HCT116 (cell line): Measurements from ENCODE around the gene UBXN11. TPM values are rescaled to one million over a fixed set of nuclear protein-coding genes. Genes with fewer than 3 reads are reported as not detected.

Source experiments
- ATAC-seq: fragments of 200-7000 bp; cut with Tn5 transposase; 2 replicates; pipeline ENCODE4 v1.9.1; 2020; ENCODE audit warnings: mild to moderate bottlenecking, moderate library complexity
- BruUV-seq: library from RNA; stranded (reverse); fragments of 400-500 nt; replicated peaks from 2 replicates; lab custom pipeline; 2021; lab: Mats Ljungman, UMichigan
- CTCF ChIA-PET: fragments of 300-600 bp; sonication (Branson Sonifier 250); formaldehyde crosslinking; loops from one replicate; lab custom pipeline; 2021; ENCODE audit warnings: antibody characterized with exemption; lab: Charles Lee
- POLR2A ChIA-PET: fragments of 300-600, 350-600 bp; sonication (Branson Sonifier 250); formaldehyde crosslinking; loops from one replicate; lab custom pipeline; 2021; ENCODE audit warnings: antibody characterized with exemption; lab: Charles Lee
- RAD21 ChIA-PET, 2 experiments: fragments of 300-600 bp; sonication (Branson Sonifier 250); formaldehyde crosslinking; loops; one replicate each; lab custom pipeline; 2023; ENCODE audit warnings: low total read pairs in 2 of 2; ENCODE audit not compliant: uncharacterized antibody in 2 of 2, unreplicated experiment in 2 of 2, low non-redundant PET in 1 of 2; lab: Charles Lee
- DNase-seq: peaks from one replicate; pipeline ENCODE4 v3.0.0-alpha.2; 2010; ENCODE audit warnings: low read depth, low spot score
- H2AFZ ChIP-seq: fragments of 200-600 bp; shearing (Covaris generic), sonication (generic); 2 replicates; pipeline ENCODE4 v1.6.1; 2017; ENCODE audit warnings: low read depth, mixed run types, mixed read lengths, antibody characterized with exemption, low read length; ENCODE audit not compliant: poor library complexity, severe bottlenecking
- H3K27ac ChIP-seq: 2 replicates; pipeline ENCODE4 v1.5.1; 2012; ENCODE audit warnings: low read depth, low read length
- H3K27me3 ChIP-seq: fragments of 200-600 bp; sonication (generic); 2 replicates; pipeline ENCODE4 v1.6.1; 2016; ENCODE audit warnings: mixed run types, low read length, mixed read lengths; ENCODE audit not compliant: insufficient read depth
- H3K36me3 ChIP-seq, 2 experiments: fragments of 200-500 bp in 1 of 2; fragments of 200-600 bp in 1 of 2; sonication (Bioruptor generic) in 1 of 2; sonication (generic) in 1 of 2; 2 replicates each; pipeline versions ENCODE4 v1.5.1 to v1.6.1; 2014 to 2016; ENCODE audit warnings: low read length in 2 of 2, inconsistent platforms in 1 of 2, mixed read lengths in 1 of 2, mixed run types in 1 of 2; ENCODE audit not compliant: insufficient read depth in 2 of 2, control insufficient read depth in 1 of 2
- H3K4me1 ChIP-seq, 2 experiments: fragments of 200-600 bp in 1 of 2; sonication (generic) in 1 of 2; 2 replicates each; pipeline versions ENCODE4 v1.5.1 to v1.6.1; 2012 to 2017; ENCODE audit warnings: low read length in 2 of 2, inconsistent platforms in 1 of 2, mild to moderate bottlenecking in 1 of 2, mixed read lengths in 1 of 2, mixed run types in 1 of 2, moderate library complexity in 1 of 2; ENCODE audit not compliant: insufficient read depth in 2 of 2, control insufficient read depth in 1 of 2
- H3K4me2 ChIP-seq: fragments of 200-600 bp; sonication (generic); 2 replicates; pipeline ENCODE4 v1.6.1; 2017; ENCODE audit warnings: mixed run types, low read length, mixed read lengths
- H3K4me3 ChIP-seq, 2 experiments: fragments of 200-600 bp in 1 of 2; sonication (generic) in 1 of 2; replicated peaks in 1 of 2; 2 replicates each; pipeline ENCODE4 v1.5.1; 2011 to 2016; ENCODE audit warnings: low read length in 2 of 2, control low read depth in 1 of 2, low read depth in 1 of 2, mild to moderate bottlenecking in 1 of 2, mixed read lengths in 1 of 2, mixed run types in 1 of 2
- H3K79me2 ChIP-seq: fragments of 200-600 bp; sonication (generic); 2 replicates; pipeline ENCODE4 v1.6.1; 2017; ENCODE audit warnings: mild to moderate bottlenecking, mixed run types, low read length, moderate library complexity, mixed read lengths; ENCODE audit not compliant: insufficient read depth
- H3K9ac ChIP-seq: fragments of 200-600 bp; sonication (generic); 2 replicates; pipeline ENCODE4 v1.6.1; 2016; ENCODE audit warnings: low read length, mixed read lengths
- H3K9me2 ChIP-seq: fragments of 200-600 bp; sonication (generic), shearing (Covaris generic); 2 replicates; pipeline ENCODE4 v1.6.1; 2017; ENCODE audit warnings: mixed run types, mild to moderate bottlenecking, moderate library complexity; ENCODE audit not compliant: insufficient read depth
- H3K9me3 ChIP-seq, 2 experiments: fragments of 200-500 bp in 1 of 2; fragments of 200-600 bp in 1 of 2; sonication (Bioruptor generic) in 1 of 2; sonication (generic) in 1 of 2; 2 replicates each; pipeline ENCODE4 v1.6.1; 2014 to 2017; ENCODE audit warnings: low read length in 2 of 2, mixed read lengths in 2 of 2, inconsistent platforms in 1 of 2, low read depth in 1 of 2, mild to moderate bottlenecking in 1 of 2, mixed run types in 1 of 2, moderate library complexity in 1 of 2; ENCODE audit not compliant: control insufficient read depth in 1 of 2, insufficient read depth in 1 of 2
- H4K20me1 ChIP-seq: fragments of 200-600 bp; sonication (generic), shearing (Covaris generic); 2 replicates; pipeline ENCODE4 v1.6.1; 2017; ENCODE audit warnings: mixed run types, mild to moderate bottlenecking, moderate library complexity; ENCODE audit not compliant: insufficient read depth
- EZH2 ChIP-seq: fragments of 200-600 bp; sonication (generic); IDR thresholded peaks from 2 replicates; pipeline ENCODE4 v1.6.1; 2017; ENCODE audit warnings: antibody characterized with exemption, mixed run types
- FOSL1 ChIP-seq: IDR thresholded peaks from 2 replicates; pipeline ENCODE4 v1.6.1; 2012; ENCODE audit warnings: low read depth
- MAX ChIP-seq: IDR thresholded peaks from 2 replicates; pipeline ENCODE4 v1.6.1; 2012
- POLR2A ChIP-seq: IDR thresholded peaks from 2 replicates; pipeline ENCODE4 v1.7.0; 2011; ENCODE audit warnings: borderline replicate concordance; ENCODE audit not compliant: insufficient read depth, insufficient read length; ENCODE audit errors: extremely low read depth
- RAD21 ChIP-seq: IDR thresholded peaks from 2 replicates; pipeline ENCODE4 v1.6.1; 2012; ENCODE audit warnings: low read depth, mild to moderate bottlenecking
- REST ChIP-seq: IDR thresholded peaks from 2 replicates; pipeline ENCODE4 v1.6.1; 2012; ENCODE audit warnings: low read depth
- TCF7L2 ChIP-seq: IDR thresholded peaks from 2 replicates; pipeline ENCODE4 v1.7.0; 2011; ENCODE audit warnings: borderline replicate concordance, inconsistent platforms; ENCODE audit not compliant: insufficient read depth, insufficient read length; ENCODE audit errors: extremely low read depth
- ZBTB33 ChIP-seq: IDR thresholded peaks from 2 replicates; pipeline ENCODE4 v1.6.1; 2011; ENCODE audit warnings: mild to moderate bottlenecking, low read length, moderate library complexity; ENCODE audit not compliant: insufficient replicate concordance; ENCODE audit errors: extremely low read depth
- intact Hi-C: fragments of 100-400 bp; cut with micrococcal nuclease; formaldehyde crosslinking; loops from 2 replicates; pipeline ENCODE4 v1.10.0; 2022
- total RNA-seq: library from RNA; stranded (reverse); gene quantifications from one replicate; pipeline ENCODE4 v1.2.1, GENCODE V29; 2021; ENCODE audit not compliant: unreplicated experiment

UBXN11 gene
- total RNA-seq, 1 experiment from 2014 or later: 19.3 TPM

GRCh38 chr1:26315874-26316850 is 9.7 kb upstream of the UBXN11 start:
- no TSS peak for BruUV-seq
- H2AFZ ChIP-seq: no peak overlapping the region
- H3K9me3 ChIP-seq: no peaks in the 10 kb centered on the region
- no peak overlapping the region for H3K9ac ChIP-seq
- H3K36me3 ChIP-seq: no peaks in the 10 kb centered on the region
- DNase-seq (no peak), ATAC-seq (no peak)
- no peaks in the 10 kb centered on the region for H3K9me2 ChIP-seq
- peaks cover 3 to 12% of the 10 kb centered on the region in 2 experiments; a peak in 3 of 4 replicates for H3K4me1 ChIP-seq
- RAD21 ChIA-PET: no interaction called here
- no peak overlapping the region for H3K4me2 ChIP-seq
- no peaks in the 10 kb centered on the region for H3K79me2 ChIP-seq
- no peaks in the 10 kb centered on the region; the same call in 1 of the 2 replicates for H3K27me3 ChIP-seq
- H4K20me1 ChIP-seq: no peaks in the 10 kb centered on the region
- no peak overlapping the region for H3K4me3 ChIP-seq
- CTCF ChIA-PET: interaction anchor here (1.7 to 2.0 kb wide), 2 partner anchors 31 kb away, joined by 6 to 7 read pairs; no protein-coding TSS in a partner anchor
- H3K27ac ChIP-seq: no peak overlapping the region
- intact Hi-C loops: no loop called here
- POLR2A ChIA-PET: no interaction called here
- TF ChIP-seq MAX (no peak), POLR2A (no peak), EZH2 (no peak), TCF7L2 (no peak), FOSL1 (no peak), REST (no peak), RAD21 (no peak), ZBTB33 (no peak)
